GM12873 (cell line): ENCODE data around the gene ZNRF4.

ENCODE experiments used
- TF ChIP-seq, protein P1 (sequence below): IDR thresholded peaks from 2 replicates; pipeline ENCODE4 v1.5.1; 2012; ENCODE audit warnings: low read depth, mild to moderate bottlenecking, moderate library complexity, low read length, control low read depth; ENCODE audit not compliant: insufficient read depth; ENCODE audit errors: missing control alignments

The ZNRF4 gene

DNA sequence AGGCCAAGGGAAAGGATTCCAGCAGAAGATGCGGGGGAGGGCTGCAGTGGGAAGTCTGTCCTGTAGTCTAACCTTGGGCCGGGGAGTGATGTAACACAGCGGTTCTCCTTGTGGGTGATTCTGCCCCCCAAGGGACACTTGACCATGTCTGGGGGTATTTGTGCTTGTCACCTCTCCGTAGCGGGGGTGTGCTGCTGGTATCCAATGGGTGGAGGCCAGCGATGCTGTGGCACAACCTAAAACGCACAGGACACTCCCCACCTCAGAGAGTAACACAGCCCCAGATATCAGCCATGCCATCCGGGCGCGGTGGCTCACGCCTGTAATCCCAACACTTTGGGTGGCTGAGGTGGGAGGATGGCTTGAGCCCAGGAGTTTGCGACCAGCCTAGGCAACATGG, 36.3 kb downstream of the ZNRF4 start:
- TF ChIP-seq, protein P1, sequence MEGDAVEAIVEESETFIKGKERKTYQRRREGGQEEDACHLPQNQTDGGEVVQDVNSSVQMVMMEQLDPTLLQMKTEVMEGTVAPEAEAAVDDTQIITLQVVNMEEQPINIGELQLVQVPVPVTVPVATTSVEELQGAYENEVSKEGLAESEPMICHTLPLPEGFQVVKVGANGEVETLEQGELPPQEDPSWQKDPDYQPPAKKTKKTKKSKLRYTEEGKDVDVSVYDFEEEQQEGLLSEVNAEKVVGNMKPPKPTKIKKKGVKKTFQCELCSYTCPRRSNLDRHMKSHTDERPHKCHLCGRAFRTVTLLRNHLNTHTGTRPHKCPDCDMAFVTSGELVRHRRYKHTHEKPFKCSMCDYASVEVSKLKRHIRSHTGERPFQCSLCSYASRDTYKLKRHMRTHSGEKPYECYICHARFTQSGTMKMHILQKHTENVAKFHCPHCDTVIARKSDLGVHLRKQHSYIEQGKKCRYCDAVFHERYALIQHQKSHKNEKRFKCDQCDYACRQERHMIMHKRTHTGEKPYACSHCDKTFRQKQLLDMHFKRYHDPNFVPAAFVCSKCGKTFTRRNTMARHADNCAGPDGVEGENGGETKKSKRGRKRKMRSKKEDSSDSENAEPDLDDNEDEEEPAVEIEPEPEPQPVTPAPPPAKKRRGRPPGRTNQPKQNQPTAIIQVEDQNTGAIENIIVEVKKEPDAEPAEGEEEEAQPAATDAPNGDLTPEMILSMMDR = no peak

DNA sequence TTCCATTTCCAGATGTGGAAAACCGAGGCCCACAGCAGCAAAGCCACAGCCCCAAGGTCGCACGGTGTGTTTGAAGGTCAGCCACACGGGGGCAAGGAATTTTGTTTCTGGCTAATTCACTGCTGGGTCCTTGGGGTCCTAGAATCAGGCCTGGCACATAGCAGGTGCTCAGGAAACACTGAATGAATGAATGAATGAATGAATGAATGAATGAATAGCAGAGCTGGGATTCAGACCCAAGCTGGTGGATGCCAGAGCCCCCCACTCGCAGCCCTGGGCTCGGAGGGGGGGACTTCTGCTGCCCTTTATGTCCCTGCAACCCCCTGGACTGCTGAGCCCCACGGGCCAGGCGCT, 37.0 kb downstream of the ZNRF4 start:
- TF ChIP-seq, protein P1 = no peak

DNA sequence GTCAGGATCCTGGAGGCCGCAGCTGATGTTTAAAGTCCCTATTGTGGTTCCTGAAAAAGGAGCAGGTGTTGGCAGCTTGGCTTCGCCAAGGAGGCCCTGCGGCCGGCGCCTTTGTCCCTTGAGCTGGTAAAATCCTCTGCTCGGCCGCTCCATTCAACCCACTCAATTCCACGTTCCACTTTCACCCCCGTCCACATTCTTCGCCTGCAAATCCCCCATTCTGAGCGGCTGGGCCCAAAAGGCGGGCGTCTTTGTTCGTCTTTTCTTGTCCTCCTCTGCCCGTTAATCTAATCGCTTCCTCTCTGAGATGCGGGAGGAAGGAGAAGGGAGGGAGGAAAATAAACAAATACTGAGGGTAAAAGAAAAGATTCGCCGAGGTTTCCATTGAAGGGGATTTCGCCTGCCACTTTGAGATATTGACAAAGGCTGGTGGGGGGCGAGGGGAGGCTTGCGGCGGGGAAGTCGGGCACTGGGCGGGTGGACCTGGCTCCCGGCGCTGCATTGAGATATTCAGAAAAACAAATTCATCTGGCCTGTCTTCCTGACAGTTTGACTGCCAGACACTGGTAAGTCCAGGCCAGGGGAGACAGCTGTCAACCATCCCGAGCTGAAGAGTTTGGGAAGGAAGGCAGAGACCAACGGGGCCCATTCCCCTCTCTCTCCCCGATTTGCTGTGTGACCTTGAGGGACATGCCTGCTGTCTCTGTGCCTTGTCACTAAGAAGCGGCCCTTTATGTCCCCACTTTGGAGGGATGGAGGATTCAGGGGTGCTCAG, 37.6 kb downstream of the ZNRF4 start:
- TF ChIP-seq, protein P1 = no peak

DNA sequence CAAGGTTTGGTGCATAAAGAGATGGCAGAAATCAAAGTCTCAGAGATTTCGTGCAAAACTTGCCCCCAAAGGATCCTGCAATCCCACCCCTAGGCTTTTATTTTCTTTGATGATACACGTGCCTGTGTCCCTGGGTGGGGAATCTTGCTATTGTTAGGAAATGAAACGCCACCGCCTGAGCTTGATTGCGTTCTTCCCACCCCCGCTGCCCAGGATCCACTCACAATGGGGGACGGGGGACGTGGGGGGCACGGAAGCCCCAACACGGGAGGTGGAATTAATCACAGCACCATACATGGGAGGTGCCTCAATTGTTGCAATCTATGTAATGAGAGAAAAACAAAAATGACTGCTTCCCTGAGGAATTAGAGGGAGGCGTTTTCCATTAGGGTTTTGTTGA, 39.6 kb downstream of the ZNRF4 start:
- TF ChIP-seq, protein P1 = no peak

DNA sequence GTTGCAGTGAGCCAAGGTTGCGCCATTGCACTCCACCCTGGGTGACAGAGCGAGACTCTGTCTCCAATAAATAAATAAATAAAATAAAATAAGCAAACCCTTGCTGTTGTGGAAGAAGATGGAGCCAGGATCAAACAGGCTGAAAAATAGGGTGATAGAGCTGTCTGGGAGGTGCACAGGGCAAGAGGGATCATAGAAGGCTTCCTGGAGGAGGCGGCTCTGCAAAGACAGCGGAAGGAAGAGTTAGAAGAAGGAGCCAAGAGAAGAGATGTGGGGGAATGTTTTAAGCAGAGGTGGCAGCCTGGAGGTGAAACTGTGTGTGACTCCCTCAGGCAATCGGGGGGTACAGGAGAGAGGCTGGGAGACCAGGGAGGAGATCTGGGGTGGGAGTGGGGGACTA, 40.6 kb downstream of the ZNRF4 start:
- TF ChIP-seq, protein P1 = no peak

DNA sequence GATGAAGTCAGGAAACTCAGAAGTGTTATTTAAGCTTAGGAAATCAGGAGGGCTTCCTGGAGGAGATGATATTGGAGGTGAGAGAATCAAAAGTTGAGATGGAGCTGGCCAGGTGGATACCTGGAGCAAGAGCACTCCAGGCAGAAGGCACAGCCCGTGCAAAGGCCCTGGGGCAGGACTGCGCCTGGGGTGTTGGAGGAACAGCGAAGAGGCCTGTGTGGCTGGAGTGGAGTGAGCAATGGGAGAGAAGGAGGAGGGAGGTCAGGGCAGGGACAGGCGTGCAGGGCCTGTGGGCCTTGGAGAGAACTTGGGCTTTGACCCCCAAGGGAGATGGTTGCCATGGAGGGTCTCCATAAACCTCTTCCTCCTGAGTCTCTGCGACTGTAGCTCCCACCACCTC, 42.1 kb downstream of the ZNRF4 start:
- TF ChIP-seq, protein P1 = no peak

DNA sequence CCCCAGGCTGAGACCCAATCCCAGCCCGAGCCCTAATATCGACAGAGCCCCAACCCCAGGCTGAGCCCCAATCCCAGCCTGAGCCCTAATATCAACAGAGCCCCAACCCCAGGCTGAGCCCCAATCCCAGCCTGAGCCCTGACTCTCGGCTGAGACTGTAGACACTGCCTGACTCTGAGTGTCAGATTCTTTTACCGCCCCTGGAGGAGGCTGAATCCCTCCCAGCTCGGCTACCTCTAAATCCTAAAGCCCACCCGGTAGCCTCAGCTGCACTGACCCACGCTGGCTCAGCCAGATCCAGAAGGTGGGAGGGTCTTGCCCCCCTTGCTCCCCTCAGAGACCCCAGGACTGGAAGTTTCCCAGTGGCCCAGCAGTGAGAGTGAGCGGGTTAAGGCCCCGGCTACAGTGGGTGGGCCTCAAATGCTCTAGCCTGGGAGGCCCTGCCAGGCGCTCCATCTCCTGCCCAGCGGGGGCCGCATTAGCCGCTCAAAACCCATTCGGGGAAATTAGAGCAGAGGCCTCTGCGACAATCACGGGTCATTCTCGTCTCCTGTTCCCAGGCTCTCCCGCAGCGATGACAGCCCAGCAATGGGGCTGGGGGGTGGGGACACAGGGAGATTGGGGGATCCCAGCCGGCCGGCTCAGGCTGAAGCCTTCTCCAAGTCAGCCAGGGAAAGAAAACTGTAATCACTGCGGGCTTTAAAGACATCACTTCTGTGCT, 43.8 kb downstream of the ZNRF4 start:
- TF ChIP-seq, protein P1 = no peak
